ENCODE measurements around the gene CNTLN.
"Not testable (repeated sequence)": the region's sequence is repeated elsewhere in the genome, so short reads cannot be mapped to it uniquely, and the experiment has no call there.

CNTLN gene

DNA sequence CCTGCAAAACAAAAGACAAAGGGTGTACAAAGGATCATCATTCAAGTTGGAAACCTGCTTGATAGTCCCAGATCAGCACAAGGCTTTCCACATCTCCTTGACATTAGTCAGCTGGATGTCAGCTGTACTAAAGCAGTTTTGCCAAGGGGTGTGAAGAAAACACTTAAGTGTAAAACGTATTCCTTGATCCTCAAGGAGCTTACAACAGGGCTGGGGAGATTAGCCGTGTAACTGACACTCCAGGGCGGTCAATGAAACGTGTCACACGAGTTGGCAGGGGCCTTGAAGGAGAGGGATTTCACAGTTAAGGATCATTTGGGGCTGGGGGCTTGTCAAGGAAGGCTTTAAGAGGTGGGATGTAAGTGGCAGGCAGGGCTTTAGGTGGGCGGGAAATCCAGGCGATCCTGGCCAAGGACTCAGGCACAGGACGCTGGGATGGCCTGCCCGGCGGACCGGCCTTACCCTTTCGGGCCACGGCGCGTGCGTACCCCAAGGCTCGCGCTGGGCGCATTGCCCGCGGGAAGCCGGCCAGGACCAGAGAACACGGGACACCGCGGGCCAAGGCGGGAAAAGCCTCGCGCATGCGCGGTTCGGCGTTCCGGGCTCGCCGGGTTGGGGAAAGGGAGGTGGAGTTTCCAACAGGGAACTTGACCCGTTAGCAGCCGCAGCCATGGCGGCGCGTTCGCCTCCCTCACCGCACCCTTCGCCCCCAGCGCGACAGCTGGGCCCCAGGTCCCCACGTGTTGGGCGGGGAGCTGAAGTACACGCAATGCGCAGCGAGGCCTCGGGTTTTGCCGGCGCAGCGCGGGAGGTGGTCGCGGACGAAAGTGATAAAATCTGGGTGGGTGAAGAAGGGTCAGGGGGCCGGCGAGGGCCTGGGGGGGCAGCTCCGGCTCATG, at the start of gene CNTLN:
Gene CNTLN (plus strand): TSS at position 645 of the 899 bp plus-strand sequence. CDS start 26 bp downstream, at position 671.
- DNase-seq: peak; percentile 36

GRCh38 chr9:17088566-17088965, 46.3 kb upstream of the CNTLN start:
- no peak for DNase-seq

DNA sequence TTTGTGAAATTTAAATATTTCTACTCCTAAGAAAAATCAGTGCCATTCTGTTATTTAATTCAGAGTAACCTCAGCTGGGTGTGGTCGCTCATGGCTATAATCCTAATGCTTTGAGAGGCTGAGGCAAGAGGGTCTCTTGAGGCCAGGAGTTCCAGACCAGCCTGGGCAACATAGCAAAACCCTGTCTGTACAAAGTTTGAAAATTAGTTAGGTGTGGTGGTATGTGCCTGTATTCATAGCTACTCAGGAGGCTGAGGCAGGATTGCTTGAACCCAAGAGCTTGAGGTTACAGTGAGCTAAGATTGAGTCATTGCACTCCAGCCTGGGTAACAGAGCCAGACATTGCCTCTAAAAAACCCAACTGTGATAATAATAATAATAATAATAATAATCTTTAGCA, 44.8 kb upstream of the CNTLN start:
- DNase-seq: no peak

DNA sequence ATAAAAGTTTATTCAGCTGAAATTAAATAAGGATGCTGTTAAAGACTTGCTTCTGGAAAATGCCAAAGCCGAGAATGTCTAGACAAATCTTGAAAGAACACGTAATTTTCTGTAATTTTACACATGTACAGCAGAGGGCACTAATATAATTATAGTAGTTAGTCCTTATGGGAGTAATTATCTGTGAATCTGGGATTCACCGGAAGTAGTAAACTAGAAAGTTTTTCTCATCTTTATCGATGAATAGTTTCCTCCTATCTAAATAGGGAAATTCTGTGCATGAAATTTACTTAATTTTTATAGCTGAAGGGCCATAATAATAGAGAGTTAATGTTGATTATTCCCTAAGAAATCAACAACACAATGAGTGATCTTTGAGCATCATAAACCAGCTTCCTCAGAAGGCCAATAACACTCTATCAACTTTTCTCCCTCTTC, 18.4 kb upstream of the CNTLN start:
- DNase-seq: peak; percentile 57

DNA sequence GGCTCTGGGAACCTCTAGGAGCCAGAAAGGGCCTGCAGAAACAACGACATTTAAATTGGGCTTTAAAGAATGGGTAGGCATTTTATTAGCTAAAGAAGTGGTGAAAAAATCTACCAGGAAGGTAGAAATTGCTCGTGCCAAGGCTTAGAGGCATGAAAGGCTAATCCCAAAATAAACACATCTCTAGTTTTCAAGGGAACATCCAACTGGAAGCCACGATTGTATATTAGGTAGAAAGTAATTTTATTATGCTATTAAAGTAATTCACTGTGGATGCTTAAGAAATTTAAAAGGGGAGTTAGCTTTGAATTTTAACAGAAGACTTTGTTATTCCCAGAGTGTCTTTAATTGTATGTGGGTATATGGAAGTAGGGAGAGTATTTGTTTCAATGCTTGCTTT, 17.5 kb upstream of the CNTLN start:
- DNase-seq: no peak

DNA sequence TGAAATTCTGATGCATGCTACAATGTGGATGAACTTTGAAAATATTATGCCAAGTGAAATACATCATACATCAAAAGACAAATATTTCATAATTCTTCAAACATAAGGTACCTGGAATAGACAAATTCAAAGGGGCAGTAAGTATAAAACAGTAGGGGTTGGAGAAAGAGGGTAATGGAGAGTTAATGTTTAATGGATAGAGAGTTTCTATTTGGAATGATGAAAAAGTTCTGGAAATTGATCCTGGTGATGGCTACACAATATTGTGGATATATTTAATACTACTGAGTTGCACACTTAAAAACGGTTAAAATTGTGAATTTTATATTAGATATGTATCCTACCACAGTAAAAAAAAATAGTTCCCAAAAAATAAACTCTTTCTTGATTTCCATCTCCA, 14.6 kb upstream of the CNTLN start:
- no peak for DNase-seq

DNA sequence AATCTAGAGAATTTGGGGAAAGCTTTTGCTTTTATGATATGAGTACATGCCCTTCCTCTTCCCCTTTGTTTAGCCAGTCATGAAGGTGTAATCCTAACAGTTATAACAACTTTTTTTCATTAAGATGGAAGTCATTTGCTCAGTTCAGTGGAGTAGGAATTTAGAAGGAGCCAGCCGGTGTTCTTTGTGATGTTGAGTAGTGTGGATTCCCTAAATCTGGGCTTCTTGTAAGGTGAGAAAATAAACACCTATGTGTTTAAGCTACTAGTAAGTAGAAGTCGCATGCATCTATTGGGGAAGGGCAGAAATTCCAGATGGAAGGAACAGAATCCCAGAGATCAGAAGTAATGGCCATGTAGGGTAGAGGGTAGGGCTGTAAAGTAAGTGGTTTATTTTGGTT, 13.6 kb upstream of the CNTLN start:
- DNase-seq: no peak

DNA sequence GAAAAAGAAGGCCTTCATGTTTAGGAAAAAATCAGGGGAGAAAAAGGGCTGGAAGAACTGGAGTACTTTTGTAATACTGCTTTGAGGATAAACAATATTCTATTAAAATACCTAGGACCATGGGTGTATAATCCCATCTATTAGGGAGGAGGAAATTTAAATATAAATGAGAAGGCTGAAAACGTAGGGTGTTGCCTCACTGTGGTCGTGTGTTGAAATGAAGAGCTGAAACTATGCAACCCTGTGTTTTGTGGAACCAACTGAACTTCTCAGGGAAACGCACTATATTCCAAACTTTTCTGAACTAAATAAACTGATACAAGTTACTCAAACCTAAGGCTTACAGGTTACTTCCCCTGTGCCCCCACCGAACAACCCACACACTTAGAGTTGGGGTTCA, 4.5 kb upstream of the CNTLN start:
- no peak for DNase-seq

DNA sequence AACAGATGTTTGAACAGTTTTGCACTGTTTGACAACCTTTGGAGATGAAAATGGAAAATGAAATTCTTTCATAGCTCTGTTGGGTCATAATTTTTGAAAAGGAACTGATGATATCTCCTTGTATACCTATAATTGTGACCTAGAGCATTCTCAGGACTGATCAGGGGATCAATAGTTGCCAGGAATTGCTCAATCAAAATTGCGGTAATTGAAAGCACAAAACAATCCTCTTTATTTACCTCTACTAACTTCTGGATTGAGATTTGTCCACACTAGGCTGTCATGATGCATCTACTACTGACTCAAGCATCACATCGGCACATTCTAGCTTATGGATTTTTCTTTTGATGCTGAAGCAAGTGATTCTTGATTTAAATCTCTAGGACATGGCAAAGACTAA, 4.1 kb upstream of the CNTLN start:
- DNase-seq: no peak

DNA sequence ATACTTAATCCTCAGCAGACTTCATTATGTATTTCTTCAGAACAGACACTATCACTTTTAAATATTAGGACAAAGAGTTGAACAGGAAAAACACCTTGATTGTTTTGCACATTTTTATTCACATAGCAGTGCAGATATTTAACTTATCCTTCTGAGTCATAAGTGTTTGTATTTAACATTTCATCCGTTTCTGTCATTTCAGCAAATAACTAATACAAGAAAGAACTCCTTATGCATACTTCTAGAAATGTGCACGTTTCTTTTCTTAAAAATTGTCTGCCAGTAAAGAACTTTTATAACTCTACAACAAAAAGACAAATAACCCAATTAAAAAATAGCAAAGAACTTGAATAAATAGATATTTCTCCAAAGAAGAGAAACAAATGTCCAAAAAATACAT, 3.3 kb upstream of the CNTLN start:
- no peak for DNase-seq

GRCh38 chr9:17135295-17136160, 688 bp downstream of the CNTLN start:
- peak; percentile 18 for DNase-seq

- no peak for DNase-seq
These were observed 2.7 kb downstream of the CNTLN start for GRCh38 chr9:17137566-17137965.

DNA sequence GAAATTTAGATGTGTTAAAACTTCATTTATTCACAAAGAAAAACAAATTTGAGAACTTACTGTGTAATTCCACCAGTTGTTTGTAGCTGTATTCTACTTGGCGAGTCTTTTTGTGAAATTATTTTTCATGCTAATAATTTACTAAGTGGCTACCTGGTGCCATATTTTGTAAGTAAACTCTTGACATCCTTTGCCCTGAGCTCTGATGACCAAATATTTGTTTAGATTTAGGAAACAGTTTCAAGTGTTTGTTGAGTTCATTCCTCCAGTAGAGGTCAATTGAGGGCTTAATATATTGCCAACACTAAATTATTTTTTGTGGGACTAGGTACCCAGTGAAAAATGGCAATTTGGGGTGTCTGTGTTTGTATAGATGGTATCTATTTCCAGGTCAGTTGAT, 3.7 kb downstream of the CNTLN start:
- no peak for DNase-seq

DNA sequence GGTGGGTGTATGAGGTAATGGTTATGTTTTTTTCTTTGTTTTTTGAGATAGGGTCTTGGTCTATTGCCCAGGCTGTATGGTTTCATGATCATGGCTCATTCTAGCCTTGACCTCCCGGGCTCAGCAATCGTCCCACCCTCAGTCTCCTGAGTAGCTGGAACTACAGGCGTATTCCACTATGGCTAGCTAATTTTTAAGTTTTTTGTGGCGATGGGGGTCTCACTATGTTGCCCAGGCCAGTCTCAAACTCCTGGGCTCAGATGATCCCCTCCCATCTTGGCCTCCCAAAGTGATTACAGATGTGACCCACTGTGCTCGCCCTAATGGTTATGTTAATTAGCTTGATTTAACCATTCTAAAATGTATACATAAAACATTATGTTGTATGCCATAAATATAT, 5.6 kb downstream of the CNTLN start:
- no peak for DNase-seq

- DNase-seq: no peak
These were observed 13.5 kb downstream of the CNTLN start for GRCh38 chr9:17148324-17148723.

GRCh38 chr9:17159469-17159868, 24.6 kb downstream of the CNTLN start:
- no peak for DNase-seq

DNA sequence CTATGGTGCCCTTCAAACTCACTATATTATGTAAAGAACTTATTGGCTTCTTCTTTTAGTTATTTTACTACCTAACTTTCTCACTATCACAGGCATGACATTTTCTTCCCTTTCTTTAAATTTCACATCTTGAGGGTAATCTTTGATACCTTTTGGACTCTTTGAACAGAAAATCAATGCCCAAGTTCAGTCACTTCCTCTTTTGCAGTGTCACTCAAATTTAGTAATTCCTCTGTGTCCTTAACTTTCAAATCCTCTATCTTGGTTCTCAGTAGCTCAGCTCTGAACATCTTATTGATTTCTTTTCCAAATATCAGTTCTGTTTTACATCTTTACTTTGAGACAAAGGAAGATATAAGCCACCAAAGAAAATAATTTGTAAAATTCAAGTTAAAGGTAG, 25.5 kb downstream of the CNTLN start:
- no peak for DNase-seq

DNA sequence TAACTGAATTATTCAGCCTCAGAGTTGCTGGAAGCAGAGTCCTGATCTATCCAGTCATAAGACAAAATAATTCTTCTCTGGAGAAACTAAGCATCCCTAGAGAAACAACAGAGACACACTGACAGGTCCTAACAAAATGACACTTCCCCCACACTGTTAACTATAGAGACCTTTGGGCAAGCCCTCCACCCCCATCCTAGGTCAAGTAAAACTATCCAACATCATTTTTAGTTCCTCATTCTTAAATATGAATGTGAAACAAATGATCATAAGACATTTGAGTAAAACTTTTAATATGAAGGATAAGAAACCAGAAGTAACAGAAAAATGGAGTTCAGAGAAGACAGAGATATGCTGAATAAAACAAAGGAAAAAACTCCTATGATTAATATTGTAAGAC, 30.9 kb downstream of the CNTLN start:
- DNase-seq: no peak

DNA sequence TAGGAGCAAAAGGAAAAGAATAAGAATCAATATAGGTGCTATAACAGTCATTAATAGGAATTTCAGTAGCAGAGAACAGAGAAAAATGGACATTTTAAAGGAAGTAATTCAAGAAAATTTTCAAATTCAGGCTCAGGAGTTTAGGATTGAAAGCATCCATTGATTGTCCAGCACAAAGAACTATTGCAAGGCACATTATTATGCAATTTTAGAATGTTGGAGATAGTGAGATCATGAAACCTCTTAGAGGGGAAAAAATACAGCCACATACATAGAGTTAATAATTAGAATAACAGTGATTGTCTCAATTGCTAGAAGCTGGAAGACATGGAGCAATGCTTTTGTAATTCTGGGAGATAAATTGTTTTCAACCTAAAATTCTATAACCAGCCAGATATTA, 31.5 kb downstream of the CNTLN start:
- DNase-seq: no peak

GRCh38 chr9:17171309-17172094, 36.7 kb downstream of the CNTLN start:
- no peak for DNase-seq

GRCh38 chr9:17177496-17177895, 42.7 kb downstream of the CNTLN start:
- not testable (repeated sequence) for DNase-seq

DNA sequence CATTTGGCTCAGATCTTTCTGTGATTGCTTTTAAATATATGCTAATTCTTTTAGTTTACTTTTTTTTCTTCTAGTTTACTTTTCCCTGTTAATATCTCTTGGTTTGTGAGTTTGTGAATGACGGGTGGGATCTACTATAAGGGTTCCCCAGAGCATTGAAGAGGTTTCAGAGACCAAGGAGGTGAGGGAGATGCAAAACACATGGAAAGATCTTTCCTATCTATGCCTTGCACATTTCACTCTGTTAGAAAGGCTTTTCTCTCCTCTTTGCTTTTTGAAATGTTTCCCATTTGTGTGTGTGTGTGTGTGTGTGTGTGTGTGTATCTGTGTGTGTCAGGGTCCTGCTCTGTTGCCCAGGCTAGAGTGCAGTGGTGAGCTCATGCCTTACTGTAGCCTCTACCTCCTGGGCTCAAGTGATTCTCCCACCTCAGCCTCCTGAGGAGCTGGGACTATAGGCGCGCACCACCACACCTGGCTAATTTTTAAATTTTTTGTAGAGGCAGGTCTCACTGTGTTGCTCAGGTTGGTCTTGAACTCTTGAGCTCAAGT, 50.7 kb downstream of the CNTLN start:
- no peak for DNase-seq

DNA sequence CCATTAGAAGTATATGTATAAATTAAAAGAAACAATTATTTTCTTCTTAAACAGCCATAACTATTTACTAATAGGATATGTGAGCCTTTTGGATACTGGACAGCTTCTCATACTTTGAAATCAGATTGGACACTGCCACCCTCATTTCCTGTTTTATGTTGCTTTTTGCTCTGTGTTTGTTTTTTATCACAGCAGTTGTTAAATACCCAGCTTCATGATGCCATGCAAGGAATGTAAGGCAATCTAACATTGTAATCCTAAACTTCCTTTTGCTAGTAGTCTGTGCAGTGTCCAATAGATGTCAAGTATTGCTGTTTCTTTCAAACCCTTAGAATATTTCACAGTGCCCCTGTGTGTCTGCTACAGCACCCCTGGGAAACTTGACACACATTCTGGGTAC, 56.2 kb downstream of the CNTLN start:
- no peak for DNase-seq

All from amniotic stem cell (primary cell).